KOPT-K1 (cell line): ENCODE data around the gene TOM1L2.

Experiments used
- H3K27ac ChIP-seq: fragments of 200-600 bp; sonication (generic); 2 replicates; pipeline ENCODE4 v1.5.1; 2016; ENCODE audit warnings: antibody characterized with exemption, mild to moderate bottlenecking, low read depth, low read length; ENCODE audit not compliant: poor library complexity, severe bottlenecking
- H3K36me3 ChIP-seq: fragments of 200-600 bp; sonication (generic); 2 replicates; pipeline ENCODE4 v1.5.1; 2017; ENCODE audit warnings: antibody characterized with exemption, mild to moderate bottlenecking, low read length, moderate library complexity; ENCODE audit not compliant: insufficient read depth
- H3K9me3 ChIP-seq: fragments of 200-600 bp; sonication (generic); 2 replicates; pipeline ENCODE4 v1.5.1; 2017; ENCODE audit warnings: antibody characterized with exemption, low read length, mild to moderate bottlenecking; ENCODE audit not compliant: insufficient read depth, poor library complexity, severe bottlenecking

TOM1L2 gene

GRCh38 chr17:17884391-17885357 is 87.5 kb downstream of the TOM1L2 start:
- H3K9me3 ChIP-seq: no peaks in the 10 kb centered on the region
- no peaks in the 10 kb centered on the region for H3K36me3 ChIP-seq
- no peak overlapping the region for H3K27ac ChIP-seq

- no peaks in the 10 kb centered on the region for H3K9me3 ChIP-seq
- H3K27ac ChIP-seq: no peak overlapping the region
- H3K36me3 ChIP-seq: peaks cover 4% of the 10 kb centered on the region; the same call in 1 of the 2 replicates
These were observed 88.4 kb downstream of the TOM1L2 start for GRCh38 chr17:17883801-17884200.

GRCh38 chr17:17882082-17882581 is 90.1 kb downstream of the TOM1L2 start:
- Histone ChIP-seq H3K27ac (no peak overlapping the region), H3K36me3 (peaks cover 8% of the 10 kb centered on the region; the same call in 1 of the 2 replicates), H3K9me3 (no peaks in the 10 kb centered on the region)

GRCh38 chr17:17880577-17881196 is 91.5 kb downstream of the TOM1L2 start:
- no peak overlapping the region for H3K27ac ChIP-seq
- no peaks in the 10 kb centered on the region for H3K9me3 ChIP-seq
- H3K36me3 ChIP-seq: peaks cover 8% of the 10 kb centered on the region; the same call in 1 of the 2 replicates

- Histone ChIP-seq H3K27ac (no peak overlapping the region), H3K9me3 (no peaks in the 10 kb centered on the region), H3K36me3 (peaks cover 8% of the 10 kb centered on the region; the same call in 1 of the 2 replicates)
These were observed 94.5 kb downstream of the TOM1L2 start for GRCh38 chr17:17877529-17878358.

GRCh38 chr17:17876959-17877528 is 95.2 kb downstream of the TOM1L2 start:
- H3K36me3 ChIP-seq: peaks cover 8% of the 10 kb centered on the region; the same call in 1 of the 2 replicates
- H3K27ac ChIP-seq: no peak overlapping the region
- H3K9me3 ChIP-seq: no peaks in the 10 kb centered on the region

GRCh38 chr17:17874478-17874877 is 97.7 kb downstream of the TOM1L2 start:
- Histone ChIP-seq H3K9me3 (no peaks in the 10 kb centered on the region), H3K27ac (no peak overlapping the region), H3K36me3 (peaks cover 8% of the 10 kb centered on the region; the same call in 1 of the 2 replicates)

- H3K9me3 ChIP-seq: no peaks in the 10 kb centered on the region
- peaks cover 1% of the 10 kb centered on the region; the same call in 1 of the 2 replicates for H3K36me3 ChIP-seq
- no peak overlapping the region for H3K27ac ChIP-seq
These were observed 98.7 kb downstream of the TOM1L2 start for GRCh38 chr17:17873450-17873991.

GRCh38 chr17:17872547-17873345 is 99.5 kb downstream of the TOM1L2 start:
- H3K27ac ChIP-seq: no peak overlapping the region
- no peaks in the 10 kb centered on the region for H3K9me3 ChIP-seq
- no peaks in the 10 kb centered on the region for H3K36me3 ChIP-seq

GRCh38 chr17:17871913-17872312 is 100.3 kb downstream of the TOM1L2 start:
- H3K27ac ChIP-seq: no peak overlapping the region
- no peaks in the 10 kb centered on the region for H3K9me3 ChIP-seq
- no peaks in the 10 kb centered on the region for H3K36me3 ChIP-seq

GRCh38 chr17:17870247-17870646 is 102.0 kb downstream of the TOM1L2 start:
- Histone ChIP-seq H3K9me3 (no peaks in the 10 kb centered on the region), H3K36me3 (no peaks in the 10 kb centered on the region), H3K27ac (no peak overlapping the region)

- Histone ChIP-seq H3K9me3 (no peaks in the 10 kb centered on the region), H3K27ac (peak overlapping the region; percentile 30), H3K36me3 (no peaks in the 10 kb centered on the region)
These were observed 103.3 kb downstream of the TOM1L2 start for GRCh38 chr17:17868641-17869522.

GRCh38 chr17:17866897-17867296 is 105.3 kb downstream of the TOM1L2 start:
- Histone ChIP-seq H3K27ac (no peak overlapping the region), H3K36me3 (no peaks in the 10 kb centered on the region), H3K9me3 (no peaks in the 10 kb centered on the region)
